GM08714 (cell line): ENCODE results near the gene DNASE1L3.

Experiments used
- H3K4me3 ChIP-seq: fragments of 200-500 bp; sonication (Bioruptor generic); 2 replicates; pipeline ENCODE4 v1.5.1; 2014; ENCODE audit warnings: mild to moderate bottlenecking, low read length, inconsistent platforms
- ZNF274 ChIP-seq: IDR thresholded peaks from 2 replicates; pipeline ENCODE4 v1.6.1; 2012; ENCODE audit warnings: mild to moderate bottlenecking, low read depth, low read length

Gene DNASE1L3

GRCh38 chr3:58154626-58155449, 55.9 kb downstream of the DNASE1L3 start:
- no peak for TF ChIP-seq ZNF274
- no peak overlapping the region for H3K4me3 ChIP-seq

DNA sequence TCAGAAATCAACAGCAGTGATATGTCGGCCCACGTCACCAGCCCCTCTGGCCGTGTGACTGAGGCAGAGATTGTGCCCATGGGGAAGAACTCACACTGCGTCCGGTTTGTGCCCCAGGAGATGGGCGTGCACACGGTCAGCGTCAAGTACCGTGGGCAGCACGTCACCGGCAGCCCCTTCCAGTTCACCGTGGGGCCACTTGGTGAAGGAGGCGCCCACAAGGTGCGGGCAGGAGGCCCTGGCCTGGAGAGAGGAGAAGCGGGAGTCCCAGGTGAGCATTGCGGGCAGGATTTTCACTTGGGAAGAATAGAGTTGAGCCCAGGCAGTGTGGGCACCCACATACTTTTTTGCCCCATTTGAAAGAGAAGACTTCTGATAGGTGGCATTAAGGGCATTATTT, 57.4 kb downstream of the DNASE1L3 start:
- no peak overlapping the region for H3K4me3 ChIP-seq
- no peak for TF ChIP-seq ZNF274

- TF ChIP-seq ZNF274, result no peak
- H3K4me3 ChIP-seq, result no peak overlapping the region
Measured at GRCh38 chr3:58152225-58153015, 58.4 kb downstream of the DNASE1L3 start.

- TF ChIP-seq ZNF274, result no peak
- no peak overlapping the region for H3K4me3 ChIP-seq
Measured at GRCh38 chr3:58151637-58152036, 59.1 kb downstream of the DNASE1L3 start.

DNA sequence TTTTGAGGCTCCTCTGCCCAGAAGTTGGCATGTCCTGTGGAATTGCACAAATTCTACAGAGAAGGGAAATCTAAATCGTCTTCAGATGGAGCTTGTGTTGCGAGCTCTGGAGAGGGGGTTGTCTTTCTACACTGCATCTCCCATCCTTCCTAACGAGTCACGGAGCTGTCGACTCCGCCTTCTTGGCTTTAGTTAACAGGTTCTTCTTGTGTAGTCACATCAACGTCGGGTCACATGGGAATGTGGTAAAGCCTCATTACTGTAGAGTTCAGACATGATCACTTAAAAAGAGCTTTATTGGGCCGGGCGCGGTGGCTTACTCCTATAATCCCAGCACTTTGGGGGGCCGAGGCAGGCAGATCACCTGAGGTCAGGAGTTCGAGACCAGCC, 60.0 kb downstream of the DNASE1L3 start:
- TF ChIP-seq ZNF274, result no peak
- H3K4me3 ChIP-seq, result no peak overlapping the region

DNA sequence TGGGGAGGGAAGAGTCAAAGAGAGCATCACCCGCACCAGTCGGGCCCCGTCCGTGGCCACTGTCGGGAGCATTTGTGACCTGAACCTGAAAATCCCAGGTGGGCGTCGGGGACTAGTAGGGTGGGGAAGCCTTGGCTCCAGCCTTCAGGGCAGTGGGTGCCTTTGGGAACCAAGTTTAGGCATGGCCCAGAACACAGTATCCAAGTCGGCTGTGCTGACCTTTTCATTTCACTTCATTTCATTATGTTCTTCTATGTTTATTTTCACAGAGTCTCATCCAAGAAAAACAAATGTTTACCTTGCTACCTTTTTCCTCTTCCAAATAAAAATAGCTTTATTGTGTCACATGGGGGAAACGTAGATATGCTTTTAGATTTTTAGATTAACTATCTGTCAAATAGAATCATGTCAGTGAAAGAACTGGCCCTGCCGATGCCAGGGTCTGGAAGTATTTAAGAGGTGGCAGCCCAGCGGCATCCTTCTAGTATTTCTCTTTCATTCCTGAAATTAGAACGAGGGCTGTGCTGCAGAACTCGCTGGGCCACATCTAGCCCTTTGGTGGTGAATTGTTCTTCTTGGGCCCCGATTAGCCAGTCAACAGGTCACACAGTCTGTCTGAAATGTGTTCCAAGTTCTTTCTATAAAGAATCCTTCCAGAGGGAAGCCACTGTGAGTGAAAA, 60.5 kb downstream of the DNASE1L3 start:
- TF ChIP-seq ZNF274, result no peak
- H3K4me3 ChIP-seq, result no peak overlapping the region

DNA sequence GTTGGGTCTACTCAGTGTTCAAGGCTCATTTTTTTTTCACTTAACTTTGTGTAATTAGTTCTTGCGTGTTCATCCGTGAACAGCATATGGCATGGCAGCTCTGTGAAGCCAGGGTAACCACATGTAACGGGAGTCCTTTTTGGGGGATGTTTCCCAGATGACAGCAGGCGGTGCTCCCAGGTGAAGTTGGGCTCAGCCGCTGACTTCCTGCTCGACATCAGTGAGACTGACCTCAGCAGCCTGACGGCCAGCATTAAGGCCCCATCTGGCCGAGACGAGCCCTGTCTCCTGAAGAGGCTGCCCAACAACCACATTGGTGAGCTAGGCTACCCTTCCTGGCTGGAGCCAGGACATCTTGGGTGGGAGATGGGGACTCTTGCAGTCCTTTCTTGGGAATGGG, 62.7 kb downstream of the DNASE1L3 start:
- TF ChIP-seq ZNF274, result no peak
- no peak overlapping the region for H3K4me3 ChIP-seq

- no peak for TF ChIP-seq ZNF274
- no peak overlapping the region for H3K4me3 ChIP-seq
Measured at GRCh38 chr3:58144478-58145325, 66.1 kb downstream of the DNASE1L3 start.

DNA sequence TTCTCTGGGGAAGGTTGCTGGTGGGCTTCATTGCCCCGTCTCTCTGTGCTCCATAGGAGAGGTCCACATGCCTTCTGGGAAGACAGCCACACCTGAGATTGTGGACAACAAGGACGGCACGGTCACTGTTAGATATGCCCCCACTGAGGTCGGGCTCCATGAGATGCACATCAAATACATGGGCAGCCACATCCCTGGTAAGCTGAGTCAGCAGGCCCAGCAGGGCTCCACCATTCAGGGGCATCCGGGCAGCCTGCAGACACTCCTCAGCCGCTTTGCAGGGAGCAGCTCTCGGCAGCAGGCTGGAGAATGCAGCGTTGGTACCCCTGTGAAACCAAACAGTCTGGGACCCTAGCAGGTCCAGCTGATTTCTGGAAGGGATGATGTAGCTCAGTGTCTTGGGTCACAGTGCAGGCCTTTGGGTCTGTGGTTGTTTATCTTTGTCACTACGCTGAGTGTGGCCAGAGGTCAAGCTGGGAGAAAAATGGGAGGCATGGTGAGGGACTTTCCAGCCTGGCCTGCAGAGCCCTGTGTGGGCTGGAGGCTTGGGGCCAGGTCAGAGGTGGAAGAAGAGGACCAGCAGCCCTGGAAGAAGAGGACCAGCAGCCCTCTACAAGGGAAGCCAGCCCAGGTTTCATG, 67.2 kb downstream of the DNASE1L3 start:
- TF ChIP-seq ZNF274, result no peak
- H3K4me3 ChIP-seq, result no peak overlapping the region
